HEK293 (cell line): Measurements from ENCODE around the gene TWIST2.

ENCODE experiments used
- CTCF ChIA-PET: fragments of 350-600 bp; formaldehyde crosslinking; extraction: SDS; loops from one replicate; lab custom pipeline; 2021; ENCODE audit warnings: antibody characterized with exemption; lab: Yijun Ruan, JAX
- POLR2A ChIA-PET: fragments of 300-600 bp; formaldehyde crosslinking; extraction: SDS; loops from one replicate; lab custom pipeline; 2020; ENCODE audit warnings: antibody characterized with exemption, inconsistent platforms; lab: Yijun Ruan, JAX
- H3K27ac ChIP-seq: fragments of 200-500 bp; sonication (Bioruptor generic); 2 replicates; pipeline ENCODE4 v1.5.1; 2014; ENCODE audit warnings: low read depth, low read length, control low read depth, inconsistent platforms; ENCODE audit errors: extremely low read depth
- H3K36me3 ChIP-seq, 2 experiments: fragments of 200-500 bp in 1 of 2; sonication (Bioruptor generic) in 1 of 2; 1 replicate in 1 of 2; 2 replicates in 1 of 2; pipeline ENCODE4 v1.5.1; 2014 to 2017; ENCODE audit warnings: inconsistent platforms in 2 of 2, low read length in 2 of 2; ENCODE audit not compliant: control insufficient read depth in 2 of 2, insufficient read depth in 1 of 2
- H3K4me1 ChIP-seq: fragments of 200-500 bp; sonication (Bioruptor generic); 2 replicates; pipeline ENCODE4 v1.5.1; 2014; ENCODE audit warnings: mild to moderate bottlenecking, low read length, inconsistent platforms; ENCODE audit not compliant: control insufficient read depth, insufficient read depth
- H3K4me3 ChIP-seq: 2 replicates; pipeline ENCODE4 v1.5.1; 2011; ENCODE audit warnings: low read depth, mild to moderate bottlenecking, control low read depth, low read length, moderate library complexity
- H3K9me3 ChIP-seq: fragments of 200-500 bp; sonication (Bioruptor generic); 2 replicates; pipeline ENCODE4 v1.5.1; 2014; ENCODE audit warnings: low read depth, low read length, inconsistent platforms; ENCODE audit not compliant: control insufficient read depth, insufficient read depth
- FEZF1 ChIP-seq: fragments of 450-650 bp; formaldehyde crosslinking; IDR thresholded peaks from 2 replicates; pipeline ENCODE4 v1.5.1; 2016; ENCODE audit warnings: missing biosample characterization, missing genetic modification characterization
- GLI2 ChIP-seq: fragments of 450-650 bp; formaldehyde crosslinking; IDR thresholded peaks from 2 replicates; pipeline ENCODE4; 2017; ENCODE audit warnings: missing biosample characterization, missing genetic modification characterization, low read depth, borderline replicate concordance
- KLF16 ChIP-seq: fragments of 450-650 bp; formaldehyde crosslinking; IDR thresholded peaks from 2 replicates; pipeline ENCODE4 v1.5.1; 2017; ENCODE audit warnings: missing biosample characterization, missing genetic modification characterization
- REPIN1 ChIP-seq: fragments of 450-650 bp; formaldehyde crosslinking; IDR thresholded peaks from 2 replicates; pipeline ENCODE4 v1.5.1; 2017; ENCODE audit warnings: missing biosample characterization, missing genetic modification characterization, low read depth
- SP3 ChIP-seq: fragments of 450-650 bp; formaldehyde crosslinking; IDR thresholded peaks from 2 replicates; pipeline ENCODE4 v1.5.1; 2016; ENCODE audit warnings: missing biosample characterization, missing genetic modification characterization
- TSHZ1 ChIP-seq: fragments of 450-650 bp; formaldehyde crosslinking; IDR thresholded peaks from 2 replicates; pipeline ENCODE4 v1.5.1; 2016; ENCODE audit warnings: missing biosample characterization, missing genetic modification characterization, borderline replicate concordance
- ZFP41 ChIP-seq: fragments of 450-650 bp; formaldehyde crosslinking; IDR thresholded peaks from 2 replicates; pipeline ENCODE4 v1.5.1; 2016; ENCODE audit warnings: missing biosample characterization, missing genetic modification characterization, borderline replicate concordance
- ZNF112 ChIP-seq: fragments of 450-650 bp; formaldehyde crosslinking; IDR thresholded peaks from 2 replicates; pipeline ENCODE4 v1.5.0; 2017; ENCODE audit warnings: missing biosample characterization, missing genetic modification characterization
- ZNF121 ChIP-seq: fragments of 450-650 bp; formaldehyde crosslinking; IDR thresholded peaks from 2 replicates; pipeline ENCODE4 v1.5.1; 2016; ENCODE audit warnings: missing biosample characterization, missing genetic modification characterization
- ZNF138 ChIP-seq: fragments of 450-650 bp; formaldehyde crosslinking; IDR thresholded peaks from 2 replicates; pipeline ENCODE4 v1.5.1; 2016; ENCODE audit warnings: missing biosample characterization, missing genetic modification characterization, borderline replicate concordance
- ZNF169 ChIP-seq: fragments of 450-650 bp; formaldehyde crosslinking; IDR thresholded peaks from 2 replicates; pipeline ENCODE4 v1.5.1; 2016; ENCODE audit warnings: missing biosample characterization, missing genetic modification characterization
- ZNF174 ChIP-seq: fragments of 450-650 bp; formaldehyde crosslinking; IDR thresholded peaks from 2 replicates; pipeline ENCODE4 v1.5.0; 2017; ENCODE audit warnings: missing biosample characterization, mild to moderate bottlenecking, missing genetic modification characterization
- ZNF2 ChIP-seq: fragments of 450-650 bp; formaldehyde crosslinking; IDR thresholded peaks from 2 replicates; pipeline ENCODE4 v1.5.1; 2016; ENCODE audit warnings: missing biosample characterization, missing genetic modification characterization
- ZNF202 ChIP-seq: fragments of 450-650 bp; formaldehyde crosslinking; IDR thresholded peaks from 2 replicates; pipeline ENCODE4 v1.5.1; 2016; ENCODE audit warnings: missing biosample characterization, missing genetic modification characterization, borderline replicate concordance
- ZNF324 ChIP-seq: fragments of 450-650 bp; formaldehyde crosslinking; IDR thresholded peaks from 2 replicates; pipeline ENCODE4 v1.5.1; 2016; ENCODE audit warnings: missing biosample characterization, missing genetic modification characterization
- ZNF354C ChIP-seq: fragments of 450-650 bp; formaldehyde crosslinking; IDR thresholded peaks from 2 replicates; pipeline ENCODE4 v1.5.1; 2016; ENCODE audit warnings: missing biosample characterization, missing genetic modification characterization, low read depth, borderline replicate concordance
- ZNF423 ChIP-seq: fragments of 450-650 bp; formaldehyde crosslinking; IDR thresholded peaks from 2 replicates; pipeline ENCODE4 v1.5.1; 2016; ENCODE audit warnings: missing biosample characterization, missing genetic modification characterization
- ZNF426 ChIP-seq: fragments of 450-650 bp; formaldehyde crosslinking; IDR thresholded peaks from 2 replicates; pipeline ENCODE4 v1.5.1; 2017; ENCODE audit warnings: missing biosample characterization, missing genetic modification characterization, mild to moderate bottlenecking, inconsistent platforms, moderate library complexity
- ZNF473 ChIP-seq: fragments of 450-650 bp; formaldehyde crosslinking; IDR thresholded peaks from 2 replicates; pipeline ENCODE4 v1.5.1; 2017; ENCODE audit warnings: missing biosample characterization, missing genetic modification characterization
- ZNF488 ChIP-seq: fragments of 450-650 bp; formaldehyde crosslinking; IDR thresholded peaks from 2 replicates; pipeline ENCODE4 v1.5.1; 2016; ENCODE audit warnings: missing biosample characterization, missing genetic modification characterization
- ZNF521 ChIP-seq: fragments of 450-650 bp; formaldehyde crosslinking; IDR thresholded peaks from 2 replicates; pipeline ENCODE4 v1.5.1; 2017; ENCODE audit warnings: missing biosample characterization, mild to moderate bottlenecking, missing genetic modification characterization
- ZNF645 ChIP-seq: fragments of 450-650 bp; formaldehyde crosslinking; IDR thresholded peaks from 2 replicates; pipeline ENCODE4; 2016; ENCODE audit warnings: missing biosample characterization, missing genetic modification characterization
- ZNF654 ChIP-seq: fragments of 450-650 bp; formaldehyde crosslinking; IDR thresholded peaks from 2 replicates; pipeline ENCODE4 v1.5.1; 2016; ENCODE audit warnings: low read depth, missing biosample characterization, missing genetic modification characterization
- ZNF777 ChIP-seq: fragments of 450-650 bp; formaldehyde crosslinking; IDR thresholded peaks from 2 replicates; pipeline ENCODE4 v1.5.1; 2017; ENCODE audit warnings: missing biosample characterization, missing genetic modification characterization, borderline replicate concordance
- ZSCAN30 ChIP-seq: fragments of 450-650 bp; IDR thresholded peaks from 2 replicates; pipeline ENCODE4 v1.5.1; 2018; ENCODE audit warnings: missing biosample characterization, mild to moderate bottlenecking, missing genetic modification characterization, moderate library complexity
- TF ChIP-seq, protein P1 (sequence below): fragments of 450-650 bp; formaldehyde crosslinking; IDR thresholded peaks from 2 replicates; pipeline ENCODE4 v1.5.1; 2017; ENCODE audit warnings: missing biosample characterization, missing genetic modification characterization

Gene TWIST2

GRCh38 chr2:238861013-238861730, 13.3 kb downstream of the TWIST2 start:
- no peaks in the 10 kb centered on the region for H3K36me3 ChIP-seq
- H3K4me3 ChIP-seq: no peak overlapping the region
- TF ChIP-seq SP3 (tag by site-specific recombination) (no peak), ZNF354C (no peak), KLF16 (tag by site-specific recombination) (no peak), FEZF1 (tag by site-specific recombination) (no peak), ZNF426 (tag by site-specific recombination) (no peak), ZNF121 (tag by site-specific recombination) (no peak), ZNF488 (tag by site-specific recombination) (no peak), TSHZ1 (tag by site-specific recombination) (no peak), GLI2 (tag by site-specific recombination) (no peak), ZNF654 (tag by site-specific recombination) (no peak), ZNF423 (no peak), ZNF174 (tag by site-specific recombination) (no peak), ZNF521 (no peak), ZNF2 (no peak), ZNF202 (tag by site-specific recombination) (no peak), ZNF169 (no peak)
- TF ChIP-seq, protein P1, sequence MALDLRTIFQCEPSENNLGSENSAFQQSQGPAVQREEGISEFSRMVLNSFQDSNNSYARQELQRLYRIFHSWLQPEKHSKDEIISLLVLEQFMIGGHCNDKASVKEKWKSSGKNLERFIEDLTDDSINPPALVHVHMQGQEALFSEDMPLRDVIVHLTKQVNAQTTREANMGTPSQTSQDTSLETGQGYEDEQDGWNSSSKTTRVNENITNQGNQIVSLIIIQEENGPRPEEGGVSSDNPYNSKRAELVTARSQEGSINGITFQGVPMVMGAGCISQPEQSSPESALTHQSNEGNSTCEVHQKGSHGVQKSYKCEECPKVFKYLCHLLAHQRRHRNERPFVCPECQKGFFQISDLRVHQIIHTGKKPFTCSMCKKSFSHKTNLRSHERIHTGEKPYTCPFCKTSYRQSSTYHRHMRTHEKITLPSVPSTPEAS (tag by site-specific recombination): no peak
- TF ChIP-seq, all 188 proteins: peak for 0
- Histone ChIP-seq H3K27ac (no peak overlapping the region), H3K9me3 (no peaks in the 10 kb centered on the region), H3K4me1 (peaks cover 11% of the 10 kb centered on the region)
- ChIA-PET POLR2A (no interaction called here), CTCF (no interaction called here)

GRCh38 chr2:238861766-238862315, 14.0 kb downstream of the TWIST2 start:
- no peaks in the 10 kb centered on the region for H3K36me3 ChIP-seq
- peaks cover 11% of the 10 kb centered on the region for H3K4me1 ChIP-seq
- no peak overlapping the region for H3K27ac ChIP-seq
- no peaks in the 10 kb centered on the region for H3K9me3 ChIP-seq
- H3K4me3 ChIP-seq: no peak overlapping the region
- ChIA-PET POLR2A (interaction anchor here (2.0 kb wide), 1 partner anchor 14 kb away, joined by 11 read pairs; the partner anchor contains the start of gene TWIST2), CTCF (no interaction called here)
- no peak for TF ChIP-seq ZNF473 (tag by site-specific recombination)
- TF ChIP-seq ZSCAN30 (tag by site-specific recombination): no peak
- no peak for TF ChIP-seq ZFP41 (tag by site-specific recombination)
- TF ChIP-seq ZNF324: no peak
- no peak for TF ChIP-seq ZNF138 (tag by site-specific recombination)
- TF ChIP-seq REPIN1 (tag by site-specific recombination): no peak
- TF ChIP-seq ZNF645: no peak
- TF ChIP-seq ZNF112: no peak
- no peak for TF ChIP-seq ZNF169
- no peak for TF ChIP-seq ZNF777 (tag by site-specific recombination)
